WI38 (cell line): ENCODE data around the gene FAAP100.
A peak's percentile ranks its signal among the peaks of the same experiment; 100 is the strongest.

Source experiments
- H3K4me3 ChIP-seq: 2 replicates; pipeline ENCODE4 v1.5.1; 2011; ENCODE audit warnings: low read depth, mild to moderate bottlenecking, control low read depth, low read length
- CTCF ChIP-seq: IDR thresholded peaks from 2 replicates; pipeline ENCODE4 v1.5.1; 2012; ENCODE audit warnings: low read depth, mild to moderate bottlenecking, control low read depth, low read length

Gene FAAP100

GRCh38 chr17:81558115-81558468, 5.9 kb upstream of the FAAP100 start:
- TF ChIP-seq CTCF: no peak
- H3K4me3 ChIP-seq: no peak overlapping the region

- TF ChIP-seq CTCF: no peak
These were observed 5.3 kb upstream of the FAAP100 start for GRCh38 chr17:81557276-81558114.

GRCh38 chr17:81556863-81557262, 4.7 kb upstream of the FAAP100 start:
- TF ChIP-seq CTCF: no peak
- no peak overlapping the region for H3K4me3 ChIP-seq

More at GRCh38 chr17:81557276-81558114, 5.3 kb upstream of the FAAP100 start:
- H3K4me3 ChIP-seq: no peak overlapping the region

GRCh38 chr17:81556175-81556691, 4.1 kb upstream of the FAAP100 start:
- TF ChIP-seq CTCF: no peak
- no peak overlapping the region for H3K4me3 ChIP-seq

GRCh38 chr17:81553616-81554181, 1.5 kb upstream of the FAAP100 start:
- H3K4me3 ChIP-seq: peak overlapping the region; percentile 88
- no peak for TF ChIP-seq CTCF

- TF ChIP-seq CTCF: no peak
- peak overlapping the region; percentile 88 for H3K4me3 ChIP-seq
These were observed 964 bp upstream of the FAAP100 start for GRCh38 chr17:81553018-81553615.
